Measurements from ENCODE around the gene LINGO1. TPM values are rescaled to one million over a fixed set of nuclear protein-coding genes. Genes with fewer than 3 reads are reported as not detected.

Gene LINGO1
- polyA plus RNA-seq, 3 donors: not detected

DNA sequence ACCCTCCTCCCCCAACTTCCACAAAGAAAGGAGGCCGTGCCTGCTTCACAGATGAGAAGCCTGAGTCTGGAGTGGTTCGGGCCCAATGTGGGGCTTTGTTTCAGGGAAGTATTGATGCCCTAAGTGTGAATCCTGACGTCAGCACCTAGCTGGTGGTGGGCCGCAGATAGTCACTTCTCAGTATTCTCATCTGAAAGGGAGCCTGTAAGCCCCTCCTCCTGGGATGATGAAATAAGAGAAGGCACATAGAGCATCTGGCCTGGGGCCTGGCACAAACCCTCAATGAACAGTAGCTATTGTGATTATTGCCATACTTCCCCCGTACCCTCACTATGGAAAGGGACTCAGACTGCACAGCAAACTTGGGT, 24.8 kb downstream of the LINGO1 start:
- H3K4me1 Mint-ChIP-seq: peaks cover 6% of the 10 kb centered on the region
- no peak overlapping the region for H3K4me3 Mint-ChIP-seq
- Histone ChIP-seq H3K36me3 (replicated peaks in 1 of 2; ENCODE audit: control insufficient read depth in 1 of 2, insufficient read depth in 2 of 2, low read length in 2 of 2) (no peaks in the 10 kb centered on the region), H3K79me2 (ENCODE audit: insufficient read depth, low read length) (no peaks in the 10 kb centered on the region), H2AFZ (ENCODE audit: insufficient read depth, low read depth, low read length, poor library complexity, severe bottlenecking) (no peak overlapping the region), H3K4me1 (ENCODE audit: control insufficient read depth in 1 of 2, insufficient read depth in 2 of 2, low read length in 2 of 2) (no peaks in the 10 kb centered on the region), H3K9me3 (replicated peaks in 1 of 2; ENCODE audit: control insufficient read depth in 1 of 2, insufficient read depth in 1 of 2, low read length in 2 of 2) (no peaks in the 10 kb centered on the region), H4K20me1 (ENCODE audit: insufficient read depth, low read length) (no peaks in the 10 kb centered on the region), H3K9ac (ENCODE audit: insufficient read depth, low read length, poor library complexity, severe bottlenecking) (no peak overlapping the region), H3K4me2 (replicated peaks; ENCODE audit: extremely low read depth, low read length, poor library complexity, severe bottlenecking) (no peak overlapping the region), H3K27ac (ENCODE audit: low read depth in 1 of 2, low read length in 2 of 2) (no peak overlapping the region), H3K4me3 (replicated peaks in 1 of 3; ENCODE audit: low read depth in 2 of 3, low read length in 3 of 3) (no peak overlapping the region), H3K27me3 (ENCODE audit: control insufficient read depth in 2 of 2, insufficient read depth in 2 of 2, low read length in 2 of 2) (peaks cover 0 to 9% of the 10 kb centered on the region in 2 donors)
- peaks cover 0 to 2% (median 0%) of the 10 kb centered on the region in 7 donors for H3K9me3 Mint-ChIP-seq
- TF ChIP-seq, protein P1, sequence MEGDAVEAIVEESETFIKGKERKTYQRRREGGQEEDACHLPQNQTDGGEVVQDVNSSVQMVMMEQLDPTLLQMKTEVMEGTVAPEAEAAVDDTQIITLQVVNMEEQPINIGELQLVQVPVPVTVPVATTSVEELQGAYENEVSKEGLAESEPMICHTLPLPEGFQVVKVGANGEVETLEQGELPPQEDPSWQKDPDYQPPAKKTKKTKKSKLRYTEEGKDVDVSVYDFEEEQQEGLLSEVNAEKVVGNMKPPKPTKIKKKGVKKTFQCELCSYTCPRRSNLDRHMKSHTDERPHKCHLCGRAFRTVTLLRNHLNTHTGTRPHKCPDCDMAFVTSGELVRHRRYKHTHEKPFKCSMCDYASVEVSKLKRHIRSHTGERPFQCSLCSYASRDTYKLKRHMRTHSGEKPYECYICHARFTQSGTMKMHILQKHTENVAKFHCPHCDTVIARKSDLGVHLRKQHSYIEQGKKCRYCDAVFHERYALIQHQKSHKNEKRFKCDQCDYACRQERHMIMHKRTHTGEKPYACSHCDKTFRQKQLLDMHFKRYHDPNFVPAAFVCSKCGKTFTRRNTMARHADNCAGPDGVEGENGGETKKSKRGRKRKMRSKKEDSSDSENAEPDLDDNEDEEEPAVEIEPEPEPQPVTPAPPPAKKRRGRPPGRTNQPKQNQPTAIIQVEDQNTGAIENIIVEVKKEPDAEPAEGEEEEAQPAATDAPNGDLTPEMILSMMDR (IDR thresholded peaks at IDR 0.05): no peak
- 78% methylated on average over 3 of the region's 5 CpGs for WGBS (ENCODE audit: insufficient coverage)
- no peak for DNase-seq
- no peak overlapping the region for H3K27ac Mint-ChIP-seq
- H3K27me3 Mint-ChIP-seq (ENCODE audit: low read depth in 3 of 3): peaks cover 14 to 19% (median 16%) of the 10 kb centered on the region in 3 donors
- intact Hi-C loops (cut with micrococcal nuclease): no loop called here
- no peaks in the 10 kb centered on the region for H3K36me3 Mint-ChIP-seq

- Histone ChIP-seq H2AFZ (ENCODE audit: insufficient read depth, low read depth, low read length, poor library complexity, severe bottlenecking) (no peak overlapping the region), H3K9ac (ENCODE audit: insufficient read depth, low read length, poor library complexity, severe bottlenecking) (no peak overlapping the region), H3K79me2 (ENCODE audit: insufficient read depth, low read length) (no peaks in the 10 kb centered on the region), H3K9me3 (replicated peaks in 1 of 2; ENCODE audit: control insufficient read depth in 1 of 2, insufficient read depth in 1 of 2, low read length in 2 of 2) (no peaks in the 10 kb centered on the region), H4K20me1 (ENCODE audit: insufficient read depth, low read length) (no peaks in the 10 kb centered on the region), H3K36me3 (replicated peaks in 1 of 2; ENCODE audit: control insufficient read depth in 1 of 2, insufficient read depth in 2 of 2, low read length in 2 of 2) (no peaks in the 10 kb centered on the region), H3K27me3 (ENCODE audit: control insufficient read depth in 2 of 2, insufficient read depth in 2 of 2, low read length in 2 of 2) (peaks cover 0 to 9% of the 10 kb centered on the region in 2 donors), H3K4me1 (ENCODE audit: control insufficient read depth in 1 of 2, insufficient read depth in 2 of 2, low read length in 2 of 2) (no peaks in the 10 kb centered on the region), H3K4me2 (replicated peaks; ENCODE audit: extremely low read depth, low read length, poor library complexity, severe bottlenecking) (no peak overlapping the region), H3K4me3 (replicated peaks in 1 of 3; ENCODE audit: low read depth in 2 of 3, low read length in 3 of 3) (no peak overlapping the region), H3K27ac (ENCODE audit: low read depth in 1 of 2, low read length in 2 of 2) (no peak overlapping the region)
- no peak for DNase-seq
- intact Hi-C loops (cut with micrococcal nuclease): no loop called here
- 80% methylated on average over 12 of the region's 17 CpGs for WGBS (ENCODE audit: insufficient coverage)
- Mint-ChIP-seq H3K4me3 (no peak overlapping the region), H3K4me1 (peaks cover 6% of the 10 kb centered on the region), H3K9me3 (peaks cover 0 to 2% (median 0%) of the 10 kb centered on the region in 7 donors), H3K27me3 (ENCODE audit: low read depth in 3 of 3) (peaks cover 14 to 19% (median 16%) of the 10 kb centered on the region in 3 donors), H3K27ac (no peak overlapping the region), H3K36me3 (no peaks in the 10 kb centered on the region)
- TF ChIP-seq, protein P1 (IDR thresholded peaks at IDR 0.05): no peak
These were observed 25.4 kb downstream of the LINGO1 start for GRCh38 chr15:77607111-77607893.

Data from CD14-positive monocyte (primary cell).